Panc1 (cell line): Measurements from ENCODE around the gene TAF1A.

ENCODE experiments used
- POLR2AphosphoS5 ChIP-seq: IDR thresholded peaks from 2 replicates; pipeline ENCODE4 v1.6.1; 2012; ENCODE audit warnings: mild to moderate bottlenecking, low read depth, low read length, moderate library complexity
- SIN3A ChIP-seq: IDR thresholded peaks from 2 replicates; pipeline ENCODE4 v1.6.1; 2012; ENCODE audit warnings: low read depth, mild to moderate bottlenecking, low read length, moderate library complexity, borderline replicate concordance; ENCODE audit not compliant: insufficient read depth
- TCF7L2 ChIP-seq: IDR thresholded peaks from 2 replicates; pipeline ENCODE4 v1.6.1; 2011; ENCODE audit warnings: mild to moderate bottlenecking, low read depth, low read length, inconsistent platforms
- TF ChIP-seq, protein P1 (sequence below): fragments of 450-650 bp; IDR thresholded peaks from 2 replicates; pipeline ENCODE4 v1.5.1; 2017; ENCODE audit warnings: mild to moderate bottlenecking
- TF ChIP-seq, protein P2 (sequence below), 2 experiments: IDR thresholded peaks; 2 replicates each; pipeline ENCODE4 v1.6.1; 2011 to 2012; ENCODE audit warnings: low read depth in 2 of 2, control low read depth in 1 of 2, low read length in 1 of 2, mild to moderate bottlenecking in 1 of 2, moderate library complexity in 1 of 2; ENCODE audit not compliant: insufficient read depth in 1 of 2

DNA sequence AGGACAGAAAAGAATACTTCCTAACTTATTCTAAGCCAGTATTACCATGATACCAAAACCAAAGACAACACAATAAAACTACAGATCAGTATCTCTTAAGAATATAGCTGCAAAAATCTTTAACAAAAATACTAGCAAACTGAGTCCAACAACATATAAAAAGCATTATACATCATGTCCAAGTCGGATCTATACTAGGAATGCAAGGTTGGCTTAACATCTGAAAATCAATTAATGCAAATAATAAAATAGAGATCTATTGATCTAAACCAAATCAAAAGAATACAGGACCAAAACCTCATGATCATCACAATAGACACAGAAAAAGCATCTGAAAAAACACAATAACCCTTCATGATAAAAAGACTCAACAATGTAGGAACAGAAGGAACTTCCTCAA is 18.9 kb downstream of the TAF1A start:
- TF ChIP-seq, protein P1, sequence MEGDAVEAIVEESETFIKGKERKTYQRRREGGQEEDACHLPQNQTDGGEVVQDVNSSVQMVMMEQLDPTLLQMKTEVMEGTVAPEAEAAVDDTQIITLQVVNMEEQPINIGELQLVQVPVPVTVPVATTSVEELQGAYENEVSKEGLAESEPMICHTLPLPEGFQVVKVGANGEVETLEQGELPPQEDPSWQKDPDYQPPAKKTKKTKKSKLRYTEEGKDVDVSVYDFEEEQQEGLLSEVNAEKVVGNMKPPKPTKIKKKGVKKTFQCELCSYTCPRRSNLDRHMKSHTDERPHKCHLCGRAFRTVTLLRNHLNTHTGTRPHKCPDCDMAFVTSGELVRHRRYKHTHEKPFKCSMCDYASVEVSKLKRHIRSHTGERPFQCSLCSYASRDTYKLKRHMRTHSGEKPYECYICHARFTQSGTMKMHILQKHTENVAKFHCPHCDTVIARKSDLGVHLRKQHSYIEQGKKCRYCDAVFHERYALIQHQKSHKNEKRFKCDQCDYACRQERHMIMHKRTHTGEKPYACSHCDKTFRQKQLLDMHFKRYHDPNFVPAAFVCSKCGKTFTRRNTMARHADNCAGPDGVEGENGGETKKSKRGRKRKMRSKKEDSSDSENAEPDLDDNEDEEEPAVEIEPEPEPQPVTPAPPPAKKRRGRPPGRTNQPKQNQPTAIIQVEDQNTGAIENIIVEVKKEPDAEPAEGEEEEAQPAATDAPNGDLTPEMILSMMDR: no peak
- TF ChIP-seq TCF7L2 (no peak), POLR2AphosphoS5 (no peak), SIN3A (no peak)
- TF ChIP-seq, protein P2, sequence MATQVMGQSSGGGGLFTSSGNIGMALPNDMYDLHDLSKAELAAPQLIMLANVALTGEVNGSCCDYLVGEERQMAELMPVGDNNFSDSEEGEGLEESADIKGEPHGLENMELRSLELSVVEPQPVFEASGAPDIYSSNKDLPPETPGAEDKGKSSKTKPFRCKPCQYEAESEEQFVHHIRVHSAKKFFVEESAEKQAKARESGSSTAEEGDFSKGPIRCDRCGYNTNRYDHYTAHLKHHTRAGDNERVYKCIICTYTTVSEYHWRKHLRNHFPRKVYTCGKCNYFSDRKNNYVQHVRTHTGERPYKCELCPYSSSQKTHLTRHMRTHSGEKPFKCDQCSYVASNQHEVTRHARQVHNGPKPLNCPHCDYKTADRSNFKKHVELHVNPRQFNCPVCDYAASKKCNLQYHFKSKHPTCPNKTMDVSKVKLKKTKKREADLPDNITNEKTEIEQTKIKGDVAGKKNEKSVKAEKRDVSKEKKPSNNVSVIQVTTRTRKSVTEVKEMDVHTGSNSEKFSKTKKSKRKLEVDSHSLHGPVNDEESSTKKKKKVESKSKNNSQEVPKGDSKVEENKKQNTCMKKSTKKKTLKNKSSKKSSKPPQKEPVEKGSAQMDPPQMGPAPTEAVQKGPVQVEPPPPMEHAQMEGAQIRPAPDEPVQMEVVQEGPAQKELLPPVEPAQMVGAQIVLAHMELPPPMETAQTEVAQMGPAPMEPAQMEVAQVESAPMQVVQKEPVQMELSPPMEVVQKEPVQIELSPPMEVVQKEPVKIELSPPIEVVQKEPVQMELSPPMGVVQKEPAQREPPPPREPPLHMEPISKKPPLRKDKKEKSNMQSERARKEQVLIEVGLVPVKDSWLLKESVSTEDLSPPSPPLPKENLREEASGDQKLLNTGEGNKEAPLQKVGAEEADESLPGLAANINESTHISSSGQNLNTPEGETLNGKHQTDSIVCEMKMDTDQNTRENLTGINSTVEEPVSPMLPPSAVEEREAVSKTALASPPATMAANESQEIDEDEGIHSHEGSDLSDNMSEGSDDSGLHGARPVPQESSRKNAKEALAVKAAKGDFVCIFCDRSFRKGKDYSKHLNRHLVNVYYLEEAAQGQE (IDR thresholded peaks at IDR 0.05; ENCODE audit: insufficient read depth in 1 of 2, low read depth in 2 of 2, low read length in 1 of 2): no peak
